Hepatocyte (in vitro differentiated cells): ENCODE results near the gene SYNJ1.

Source experiments
- EZH2 ChIP-seq: fragments of 200-600 bp; sonication (generic); IDR thresholded peaks from 2 replicates; pipeline ENCODE4 v1.6.1; 2016; ENCODE audit warnings: antibody characterized with exemption, mild to moderate bottlenecking, borderline replicate concordance
- EZH2phosphoT487 ChIP-seq: fragments of 200-600 bp; sonication (generic); IDR thresholded peaks from one replicate; pipeline ENCODE4 v1.6.1; 2018; ENCODE audit warnings: antibody characterized with exemption, mild to moderate bottlenecking, low read depth, moderate library complexity; ENCODE audit not compliant: unreplicated experiment, severe bottlenecking
- TF ChIP-seq, protein P1 (sequence below): fragments of 200-600 bp; sonication (generic); IDR thresholded peaks from 2 replicates; pipeline ENCODE4 v1.5.1; 2016; ENCODE audit warnings: antibody characterized with exemption, mild to moderate bottlenecking; ENCODE audit not compliant: poor library complexity

DNA sequence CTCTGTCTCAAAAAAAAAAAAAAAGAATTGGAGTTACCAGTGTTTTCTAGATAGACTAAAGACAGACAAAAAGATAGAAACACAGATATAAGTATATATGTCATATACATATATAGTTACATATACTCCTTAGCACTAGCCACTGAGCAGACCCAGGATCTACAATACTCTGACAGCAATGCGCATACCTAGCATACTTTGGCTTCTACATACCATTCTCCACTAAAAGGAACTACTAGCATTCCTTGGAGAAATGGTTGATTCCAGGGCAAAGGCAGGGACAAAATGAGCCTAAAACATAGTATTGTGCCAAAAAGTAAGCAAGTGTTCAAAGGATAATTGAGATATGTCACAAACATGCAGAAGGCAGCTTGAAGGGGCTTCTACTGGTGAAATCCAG lies 22.7 kb downstream of the SYNJ1 start:
- TF ChIP-seq, protein P1, sequence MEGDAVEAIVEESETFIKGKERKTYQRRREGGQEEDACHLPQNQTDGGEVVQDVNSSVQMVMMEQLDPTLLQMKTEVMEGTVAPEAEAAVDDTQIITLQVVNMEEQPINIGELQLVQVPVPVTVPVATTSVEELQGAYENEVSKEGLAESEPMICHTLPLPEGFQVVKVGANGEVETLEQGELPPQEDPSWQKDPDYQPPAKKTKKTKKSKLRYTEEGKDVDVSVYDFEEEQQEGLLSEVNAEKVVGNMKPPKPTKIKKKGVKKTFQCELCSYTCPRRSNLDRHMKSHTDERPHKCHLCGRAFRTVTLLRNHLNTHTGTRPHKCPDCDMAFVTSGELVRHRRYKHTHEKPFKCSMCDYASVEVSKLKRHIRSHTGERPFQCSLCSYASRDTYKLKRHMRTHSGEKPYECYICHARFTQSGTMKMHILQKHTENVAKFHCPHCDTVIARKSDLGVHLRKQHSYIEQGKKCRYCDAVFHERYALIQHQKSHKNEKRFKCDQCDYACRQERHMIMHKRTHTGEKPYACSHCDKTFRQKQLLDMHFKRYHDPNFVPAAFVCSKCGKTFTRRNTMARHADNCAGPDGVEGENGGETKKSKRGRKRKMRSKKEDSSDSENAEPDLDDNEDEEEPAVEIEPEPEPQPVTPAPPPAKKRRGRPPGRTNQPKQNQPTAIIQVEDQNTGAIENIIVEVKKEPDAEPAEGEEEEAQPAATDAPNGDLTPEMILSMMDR = no peak
- TF ChIP-seq EZH2 (no peak), EZH2phosphoT487 (no peak)
